Endothelial cell of umbilical vein (primary cell): Measurements from ENCODE around the gene RALA. TPM values are rescaled to one million over a fixed set of nuclear protein-coding genes. Genes with fewer than 3 reads are reported as not detected.
A peak's percentile ranks its signal among the peaks of the same experiment; 100 is the strongest.

Source experiments
- BruUV-seq: library from RNA; stranded (reverse); fragments of 400-500 nt; replicated peaks from 2 replicates; lab custom pipeline; 2021; lab: Mats Ljungman, UMichigan
- CTCF ChIA-PET: fragments of 300-600, 350-600 bp; sonication (Branson Sonifier 250); formaldehyde crosslinking; loops from one replicate; lab custom pipeline; 2021; ENCODE audit warnings: antibody characterized with exemption, inconsistent platforms; lab: Charles Lee
- POLR2A ChIA-PET: fragments of 300-600, 350-600 bp; sonication (Branson Sonifier 250); formaldehyde crosslinking; loops from one replicate; lab custom pipeline; 2021; ENCODE audit warnings: antibody characterized with exemption, inconsistent platforms; lab: Charles Lee
- DNase-seq: peaks from one replicate; pipeline ENCODE4 v3.0.0-alpha.2; 2011; ENCODE audit warnings: low read depth, low spot score
- FAIRE-seq: peaks from 2 replicates; lab custom pipeline; 2011; peaks lifted over from hg19 to GRCh38; lab: Jason Lieb, UNC
- H2AFZ ChIP-seq: 2 replicates; pipeline ENCODE4 v1.6.0; 2012; ENCODE audit warnings: low read depth, low read length, control low read depth, inconsistent platforms
- H3K27ac ChIP-seq: 2 replicates; pipeline ENCODE4 v1.5.1; 2011; ENCODE audit warnings: low read depth, mild to moderate bottlenecking, control low read depth, low read length, moderate library complexity; ENCODE audit not compliant: insufficient read depth
- H3K27me3 ChIP-seq, 2 experiments: 2 replicates each; pipeline versions ENCODE4 v1.6.0 to v1.6.1; 2011; ENCODE audit warnings: low read length in 2 of 2, mixed read lengths in 1 of 2; ENCODE audit not compliant: control insufficient read depth in 2 of 2, insufficient read depth in 2 of 2
- H3K36me3 ChIP-seq, 2 experiments: 2 replicates in 1 of 2; 3 replicates in 1 of 2; pipeline ENCODE4 v1.5.1; 2011; ENCODE audit warnings: low read length in 2 of 2, mild to moderate bottlenecking in 1 of 2, moderate library complexity in 1 of 2; ENCODE audit not compliant: control insufficient read depth in 2 of 2, insufficient read depth in 2 of 2; ENCODE audit errors: extremely low read depth in 1 of 2
- H3K4me1 ChIP-seq: 3 replicates; pipeline ENCODE4 v1.5.1; 2011; ENCODE audit warnings: mild to moderate bottlenecking, low read length; ENCODE audit not compliant: control insufficient read depth, insufficient read depth; ENCODE audit errors: extremely low read depth
- H3K4me2 ChIP-seq: 2 replicates; pipeline ENCODE4 v1.6.1; 2011; ENCODE audit warnings: low read length, control low read depth, mixed read lengths; ENCODE audit not compliant: insufficient read depth
- H3K4me3 ChIP-seq, 3 experiments: fragments of 200-600 bp in 1 of 3; sonication (generic), shearing (Covaris generic) in 1 of 3; replicated peaks in 1 of 3; 2 replicates each; pipeline ENCODE4 v1.5.1; 2011 to 2016; ENCODE audit warnings: control low read depth in 3 of 3, low read length in 3 of 3, mild to moderate bottlenecking in 2 of 3, inconsistent platforms in 1 of 3, low read depth in 1 of 3, moderate library complexity in 1 of 3; ENCODE audit not compliant: insufficient read depth in 1 of 3
- H3K79me2 ChIP-seq: 2 replicates; pipeline ENCODE4 v1.6.0; 2012; ENCODE audit warnings: low read length, inconsistent platforms; ENCODE audit not compliant: control insufficient read depth, insufficient read depth
- H3K9ac ChIP-seq: replicated peaks from 2 replicates; pipeline ENCODE3; 2011; ENCODE audit warnings: low read length, control low read depth; ENCODE audit not compliant: insufficient read depth; ENCODE audit errors: extremely low read depth
- H3K9me1 ChIP-seq: replicated peaks from 3 replicates; pipeline ENCODE4 v1.6.0; 2011; ENCODE audit warnings: mild to moderate bottlenecking, low read length; ENCODE audit not compliant: control insufficient read depth, insufficient read depth; ENCODE audit errors: extremely low read depth
- H3K9me3 ChIP-seq: replicated peaks from 2 replicates; pipeline ENCODE4 v1.5.1; 2012; ENCODE audit warnings: low read length, inconsistent platforms; ENCODE audit not compliant: control insufficient read depth, insufficient read depth
- H4K20me1 ChIP-seq: replicated peaks from 2 replicates; pipeline ENCODE3; 2011; ENCODE audit warnings: mild to moderate bottlenecking, low read length; ENCODE audit not compliant: control insufficient read depth, insufficient read depth; ENCODE audit errors: extremely low read depth
- FOS ChIP-seq: IDR thresholded peaks from 2 replicates; pipeline ENCODE4 v1.6.1; 2011; ENCODE audit warnings: mild to moderate bottlenecking, low read length, moderate library complexity, borderline replicate concordance; ENCODE audit not compliant: insufficient read depth
- JUN ChIP-seq: IDR thresholded peaks from 2 replicates; pipeline ENCODE4 v1.6.1; 2011; ENCODE audit warnings: borderline replicate concordance, low read depth; ENCODE audit not compliant: insufficient read length, insufficient read depth
- POLR2A ChIP-seq: IDR thresholded peaks from 2 replicates; pipeline ENCODE4 v1.6.1; 2012; ENCODE audit warnings: low read depth, mild to moderate bottlenecking, control low read depth, low read length
- POLR2AphosphoS5 ChIP-seq: IDR thresholded peaks from 2 replicates; pipeline ENCODE4 v1.6.1; 2012; ENCODE audit warnings: low read depth, mild to moderate bottlenecking, control low read depth, low read length, moderate library complexity; ENCODE audit not compliant: insufficient read depth
- dilution Hi-C: fragments of 300-500 bp; cut with MboI; formaldehyde crosslinking; loops from one replicate; pipeline ENCODE4 v1.15.0; 2019; ENCODE audit warnings: low sequenced_read_pairs; ENCODE audit not compliant: extremely low pct_ligation_motif_present
- intact Hi-C: fragments of 100-400 bp; cut with micrococcal nuclease; formaldehyde crosslinking; loops from one replicate; pipeline ENCODE4 v1.10.0; 2022
- polyA plus RNA-seq, 4 experiments: library from polyadenylated mRNA; depleted of rRNA in 3 of 4; stranded (reverse) in 3 of 4; unstranded in 1 of 4; fragments of >200 nt; gene quantifications; 2 replicates each; pipeline versions ENCODE4 v1.2.1 to v1.2.3, GENCODE V29; 2011 to 2012; ENCODE audit warnings: missing spikeins in 1 of 4
- total RNA-seq: library from RNA; stranded (reverse); gene quantifications from 2 replicates; pipeline ENCODE4 v1.2.3, GENCODE V29; 2021

Gene RALA
- total and polyA plus RNA-seq, 2 donors (not counting 3 experiments of a cell fraction or from before 2014, with no cell fraction given): 91.1 to 191 TPM

DNA sequence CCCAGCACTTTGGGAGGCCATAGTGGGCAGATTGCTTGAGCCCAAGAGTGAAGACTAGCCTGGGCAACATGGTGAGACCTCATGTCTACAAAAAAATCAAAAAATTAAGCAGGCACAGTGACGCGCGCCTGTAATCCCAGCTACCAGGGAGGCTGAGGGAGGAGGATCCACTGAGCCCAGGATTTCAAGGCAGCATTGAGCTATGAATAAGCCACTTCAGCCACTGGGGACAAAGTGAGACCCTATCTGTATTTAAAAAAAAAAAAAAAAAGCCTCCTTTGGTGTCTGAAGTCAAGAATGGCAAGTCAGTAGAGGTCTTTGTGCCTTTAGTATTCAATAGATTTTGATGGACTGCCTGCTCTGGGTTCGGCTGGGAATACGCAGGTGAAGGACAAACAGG, 85.7 kb downstream of the RALA start:
- CTCF ChIA-PET: interaction anchor here (1.1 to 3.8 kb wide), 8 partner anchors 10 to 344 kb away, joined by 3 to 25 read pairs (median 6); no protein-coding TSS in a partner anchor
- Histone ChIP-seq H3K9me3 (no peaks in the 10 kb centered on the region), H4K20me1 (no peaks in the 10 kb centered on the region), H2AFZ (no peak overlapping the region), H3K27me3 (no peaks in the 10 kb centered on the region), H3K36me3 (peaks cover 9 to 10% of the 10 kb centered on the region in 2 experiments), H3K4me1 (peaks cover 8% of the 10 kb centered on the region), H3K9me1 (no peaks in the 10 kb centered on the region), H3K4me2 (no peak overlapping the region), H3K79me2 (no peaks in the 10 kb centered on the region), H3K27ac (no peak overlapping the region), H3K4me3 (no peak overlapping the region), H3K9ac (no peak overlapping the region)
- intact Hi-C loops (loop anchor here (2.0 kb wide), 1 partner anchor 24 kb away; no protein-coding TSS in a partner anchor), dilution Hi-C loops (no loop called here)
- DNase-seq (no peak), FAIRE-seq (no peak)
- BruUV-seq: no TSS peak
- POLR2A ChIA-PET: interaction anchor here (0.5 kb wide), 1 partner anchor 21 kb away, joined by 3 read pairs; no protein-coding TSS in a partner anchor
- TF ChIP-seq JUN: no peak

GRCh38 chr7:39709768-39710311, 86.5 kb downstream of the RALA start:
- H3K9me3 ChIP-seq: no peaks in the 10 kb centered on the region
- H3K79me2 ChIP-seq: no peaks in the 10 kb centered on the region
- dilution Hi-C loops: no loop called here
- peak; percentile 61 for DNase-seq
- H3K4me1 ChIP-seq: peaks cover 8% of the 10 kb centered on the region
- no peaks in the 10 kb centered on the region for H4K20me1 ChIP-seq
- H3K4me3 ChIP-seq: no peak overlapping the region
- no peak overlapping the region for H2AFZ ChIP-seq
- H3K9ac ChIP-seq: no peak overlapping the region
- intact Hi-C loops: loop anchor here (2.0 kb wide), 2 partner anchors 23 to 37 kb away; no protein-coding TSS in a partner anchor
- no peaks in the 10 kb centered on the region for H3K27me3 ChIP-seq
- CTCF ChIA-PET: interaction anchor here (0.9 to 3.8 kb wide), 11 partner anchors 11 to 343 kb away, joined by 3 to 25 read pairs (median 6); no protein-coding TSS in a partner anchor
- no peaks in the 10 kb centered on the region for H3K9me1 ChIP-seq
- peaks cover 9 to 10% of the 10 kb centered on the region in 2 experiments for H3K36me3 ChIP-seq
- no peak for FAIRE-seq
- no peak overlapping the region for H3K4me2 ChIP-seq
- H3K27ac ChIP-seq: no peak overlapping the region
- POLR2A ChIA-PET: interaction anchor here (0.5 to 1.0 kb wide), 2 partner anchors 20 to 101 kb away, joined by 3 read pairs; no protein-coding TSS in a partner anchor
- no TSS peak for BruUV-seq
- TF ChIP-seq POLR2A: peak; percentile 64
- no peak for TF ChIP-seq FOS
- peak; percentile 22 for TF ChIP-seq POLR2AphosphoS5
